Testis (tissue), 3 donors: Measurements from ENCODE around the gene PLEKHO1. TPM values are rescaled to one million over a fixed set of nuclear protein-coding genes. Genes with fewer than 3 reads are reported as not detected.
"Not testable (repeated sequence)": the region's sequence is repeated elsewhere in the genome, so short reads cannot be mapped to it uniquely, and the experiment has no call there.

Experiments
- DNase-seq: peaks from one replicate; pipeline ENCODE4 v3.0.0-alpha.2; 2019
- H3K27ac ChIP-seq, 2 donors: fragments of 200-600 bp; sonication (generic); one replicate each; pipeline ENCODE4 v1.5.1; 2019
- H3K27me3 ChIP-seq: fragments of 200-600 bp; sonication (generic); one replicate; pipeline ENCODE4 v1.5.1; 2019
- H3K36me3 ChIP-seq: fragments of 200-600 bp; sonication (generic); one replicate; pipeline ENCODE4 v1.5.1; 2017; ENCODE audit warnings: low read depth; ENCODE audit errors: missing control alignments
- H3K4me1 ChIP-seq: fragments of 200-600 bp; sonication (generic); one replicate; pipeline ENCODE4 v1.5.1; 2019
- H3K4me3 ChIP-seq, 2 donors: fragments of 200-600 bp; sonication (generic); one replicate each; pipeline ENCODE4 v1.5.1; 2017 to 2019
- H3K9me3 ChIP-seq: fragments of 200-600 bp; sonication (generic); one replicate; pipeline ENCODE4 v1.5.1; 2017
- CTCF ChIP-seq, 3 experiments: fragments of 450-650 bp in 2 of 3; fragments of 200-600 bp in 1 of 3; sonication (generic) in 1 of 3; IDR thresholded peaks; one replicate each; pipeline ENCODE4 v1.5.1; 2016 to 2019; ENCODE audit warnings: antibody characterized with exemption in 3 of 3, mild to moderate bottlenecking in 2 of 3, moderate library complexity in 1 of 3
- POLR2A ChIP-seq: fragments of 450-650 bp; IDR thresholded peaks from one replicate; pipeline ENCODE4 v1.6.1; 2017; ENCODE audit warnings: antibody characterized with exemption, mild to moderate bottlenecking, moderate library complexity
- whole genome bisulfite sequencing, 2 donors: methylation state at CpG; one replicate each; pipeline ENCODE4 v1.1.5; 2018; 5-methylcytosine and 5-hydroxymethylcytosine counted together
- intact Hi-C: fragments of 100-400 bp; cut with DNase I; formaldehyde crosslinking; loops from one replicate; pipeline ENCODE4 v1.15.1; 2023; ENCODE audit warnings: low total_unique reads
- polyA plus RNA-seq: library from polyadenylated mRNA; stranded (reverse); fragments of 350-450 nt; fragmentation: Illumina TruSeq; extraction: RNeasy Lipid Tissue Mini Kit (QIAGEN cat#74804); gene quantifications from one replicate; pipeline ENCODE4 v1.2.3, GENCODE V29; 2014; ENCODE audit warnings: low read depth, low replicate concordance; ENCODE audit not compliant: insufficient read depth
- total RNA-seq, 2 donors: library from RNA; depleted of rRNA; stranded (reverse); fragments of >200 nt; gene quantifications; one replicate each; pipeline ENCODE4 v1.2.3, GENCODE V29; 2016

Gene PLEKHO1
- total and polyA plus RNA-seq, 3 donors from 2014 or later, result 83.5 to 283 (median 175) TPM

GRCh38 chr1:150126811-150127210 is 22.9 kb upstream of the PLEKHO1 start:
- DNase-seq, result no peak
- Histone ChIP-seq H3K27me3 (no peaks in the 10 kb centered on the region), H3K4me3 (no peak overlapping the region), H3K36me3 (no peaks in the 10 kb centered on the region), H3K27ac (no peak overlapping the region), H3K9me3 (no peaks in the 10 kb centered on the region), H3K4me1 (no peaks in the 10 kb centered on the region)
- WGBS, 2 donors, result 93 to 95% methylated on average over 2 of the region's 2 CpGs
- TF ChIP-seq CTCF (IDR thresholded peaks at IDR 0.05), result no peak
- no peak for TF ChIP-seq POLR2A
- intact Hi-C loops, result no loop called here

- TF ChIP-seq POLR2A (no peak), CTCF (IDR thresholded peaks at IDR 0.05) (no peak)
- no peak for DNase-seq
- H3K36me3 ChIP-seq, result no peaks in the 10 kb centered on the region
- no peak overlapping the region for H3K27ac ChIP-seq
- H3K9me3 ChIP-seq, result no peaks in the 10 kb centered on the region
- intact Hi-C loops, result no loop called here
- no peaks in the 10 kb centered on the region for H3K4me1 ChIP-seq
- H3K4me3 ChIP-seq, result no peak overlapping the region
- H3K27me3 ChIP-seq, result no peaks in the 10 kb centered on the region
Measured at GRCh38 chr1:150127464-150127863, 22.3 kb upstream of the PLEKHO1 start.

GRCh38 chr1:150127868-150128267 is 21.8 kb upstream of the PLEKHO1 start:
- Histone ChIP-seq H3K9me3 (no peaks in the 10 kb centered on the region), H3K27ac (no peak overlapping the region), H3K4me1 (no peaks in the 10 kb centered on the region), H3K36me3 (no peaks in the 10 kb centered on the region), H3K27me3 (no peaks in the 10 kb centered on the region), H3K4me3 (no peak overlapping the region)
- WGBS, 2 donors, result 93% methylated on average over 7 of the region's 7 CpGs
- DNase-seq, result no peak
- no peak for TF ChIP-seq CTCF (IDR thresholded peaks at IDR 0.05)
- TF ChIP-seq POLR2A, result no peak
- intact Hi-C loops, result no loop called here

- WGBS, 2 donors, result 83 to 87% methylated on average over 1 of the region's 1 CpG
- TF ChIP-seq POLR2A (no peak), CTCF (IDR thresholded peaks at IDR 0.05) (no peak)
- Histone ChIP-seq H3K36me3 (no peaks in the 10 kb centered on the region), H3K27ac (no peak overlapping the region), H3K4me1 (no peaks in the 10 kb centered on the region), H3K9me3 (no peaks in the 10 kb centered on the region), H3K27me3 (no peaks in the 10 kb centered on the region), H3K4me3 (no peak overlapping the region)
- intact Hi-C loops, result no loop called here
- no peak for DNase-seq
Measured at GRCh38 chr1:150132372-150132771, 17.3 kb upstream of the PLEKHO1 start.

- TF ChIP-seq POLR2A (no peak), CTCF (IDR thresholded peaks at IDR 0.05) (no peak)
- WGBS, 2 donors, result 95 to 97% methylated on average over 1 of the region's 1 CpG
- no peak for DNase-seq
- Histone ChIP-seq H3K36me3 (no peaks in the 10 kb centered on the region), H3K9me3 (no peaks in the 10 kb centered on the region), H3K27ac (no peak overlapping the region), H3K4me1 (no peaks in the 10 kb centered on the region), H3K27me3 (no peaks in the 10 kb centered on the region), H3K4me3 (no peak overlapping the region)
- intact Hi-C loops, result no loop called here
Measured at GRCh38 chr1:150134537-150134936, 15.2 kb upstream of the PLEKHO1 start.

- WGBS, 2 donors, result 92 to 95% methylated on average over 6 of the region's 6 CpGs
- H3K4me1 ChIP-seq, H3K27ac ChIP-seq, DNase-seq, H3K4me3 ChIP-seq, H3K36me3 ChIP-seq, H3K9me3 ChIP-seq, H3K27me3 ChIP-seq, intact Hi-C loops: not testable (repeated sequence)
Measured at GRCh38 chr1:150135400-150135799, 14.3 kb upstream of the PLEKHO1 start.
